ENCODE results near the gene BNIP5.

BNIP5 gene

DNA sequence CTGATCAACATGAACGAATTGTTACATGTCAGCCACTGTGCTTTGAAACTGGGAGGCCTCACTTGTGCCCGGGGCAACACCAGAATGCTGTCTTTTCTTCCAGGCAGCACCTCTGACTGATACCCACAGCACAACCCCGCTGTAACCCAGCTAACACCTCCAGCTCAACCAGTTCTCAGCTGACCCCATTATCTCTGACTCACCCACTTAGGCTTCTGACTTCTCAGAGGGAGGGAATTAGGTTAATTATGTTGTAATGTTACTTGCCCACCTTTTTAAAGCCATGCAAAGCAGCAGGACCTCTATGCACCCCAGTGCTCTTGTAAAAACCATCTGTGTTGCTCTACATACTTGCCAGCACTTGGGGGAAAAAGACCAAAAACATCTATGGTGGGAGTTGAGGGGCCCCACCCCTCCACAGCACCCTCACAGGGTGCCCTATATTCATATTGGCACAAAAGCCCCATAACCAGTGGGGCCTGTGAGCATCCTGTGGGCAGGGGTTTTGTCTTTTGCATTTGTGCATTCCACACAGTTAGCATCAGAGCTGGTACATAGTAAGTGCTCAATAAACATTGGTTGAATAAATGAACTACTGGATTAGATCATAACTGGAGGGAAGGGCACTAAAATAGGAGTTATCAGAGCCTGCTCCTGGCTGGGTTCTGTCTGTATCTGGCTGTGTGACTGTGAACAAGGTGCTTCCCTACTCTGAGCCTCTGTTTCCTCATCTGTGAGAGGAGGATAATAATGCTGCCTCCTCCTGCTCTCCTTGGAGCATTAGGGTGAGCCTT lies 22.3 kb downstream of the BNIP5 start:
- TF ChIP-seq, protein P1, sequence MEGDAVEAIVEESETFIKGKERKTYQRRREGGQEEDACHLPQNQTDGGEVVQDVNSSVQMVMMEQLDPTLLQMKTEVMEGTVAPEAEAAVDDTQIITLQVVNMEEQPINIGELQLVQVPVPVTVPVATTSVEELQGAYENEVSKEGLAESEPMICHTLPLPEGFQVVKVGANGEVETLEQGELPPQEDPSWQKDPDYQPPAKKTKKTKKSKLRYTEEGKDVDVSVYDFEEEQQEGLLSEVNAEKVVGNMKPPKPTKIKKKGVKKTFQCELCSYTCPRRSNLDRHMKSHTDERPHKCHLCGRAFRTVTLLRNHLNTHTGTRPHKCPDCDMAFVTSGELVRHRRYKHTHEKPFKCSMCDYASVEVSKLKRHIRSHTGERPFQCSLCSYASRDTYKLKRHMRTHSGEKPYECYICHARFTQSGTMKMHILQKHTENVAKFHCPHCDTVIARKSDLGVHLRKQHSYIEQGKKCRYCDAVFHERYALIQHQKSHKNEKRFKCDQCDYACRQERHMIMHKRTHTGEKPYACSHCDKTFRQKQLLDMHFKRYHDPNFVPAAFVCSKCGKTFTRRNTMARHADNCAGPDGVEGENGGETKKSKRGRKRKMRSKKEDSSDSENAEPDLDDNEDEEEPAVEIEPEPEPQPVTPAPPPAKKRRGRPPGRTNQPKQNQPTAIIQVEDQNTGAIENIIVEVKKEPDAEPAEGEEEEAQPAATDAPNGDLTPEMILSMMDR (IDR thresholded peaks at IDR 0.05; ENCODE audit: insufficient read depth, missing control alignments) = no peak
- DNase-seq (ENCODE audit: insufficient read length, low spot score) = no peak
- no peak for FAIRE-seq

DNA sequence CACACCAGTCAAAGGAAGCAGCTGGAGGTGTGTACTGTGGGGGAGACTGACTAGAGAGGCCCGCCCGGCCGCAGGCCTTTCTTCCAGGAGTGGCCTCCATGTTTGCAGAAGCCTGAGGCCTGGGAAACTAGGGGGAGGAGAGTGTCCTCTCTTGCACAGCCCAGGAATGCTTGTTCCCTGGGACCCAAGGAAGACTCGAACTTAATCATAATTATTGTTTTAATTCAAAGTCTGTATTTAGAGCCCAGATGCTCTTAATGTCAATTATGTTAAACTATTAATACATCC lies 23.1 kb downstream of the BNIP5 start:
- TF ChIP-seq, protein P1 (IDR thresholded peaks at IDR 0.05; ENCODE audit: insufficient read depth, missing control alignments) = no peak
- DNase-seq (ENCODE audit: insufficient read length, low spot score) = no peak
- no peak for FAIRE-seq

DNA sequence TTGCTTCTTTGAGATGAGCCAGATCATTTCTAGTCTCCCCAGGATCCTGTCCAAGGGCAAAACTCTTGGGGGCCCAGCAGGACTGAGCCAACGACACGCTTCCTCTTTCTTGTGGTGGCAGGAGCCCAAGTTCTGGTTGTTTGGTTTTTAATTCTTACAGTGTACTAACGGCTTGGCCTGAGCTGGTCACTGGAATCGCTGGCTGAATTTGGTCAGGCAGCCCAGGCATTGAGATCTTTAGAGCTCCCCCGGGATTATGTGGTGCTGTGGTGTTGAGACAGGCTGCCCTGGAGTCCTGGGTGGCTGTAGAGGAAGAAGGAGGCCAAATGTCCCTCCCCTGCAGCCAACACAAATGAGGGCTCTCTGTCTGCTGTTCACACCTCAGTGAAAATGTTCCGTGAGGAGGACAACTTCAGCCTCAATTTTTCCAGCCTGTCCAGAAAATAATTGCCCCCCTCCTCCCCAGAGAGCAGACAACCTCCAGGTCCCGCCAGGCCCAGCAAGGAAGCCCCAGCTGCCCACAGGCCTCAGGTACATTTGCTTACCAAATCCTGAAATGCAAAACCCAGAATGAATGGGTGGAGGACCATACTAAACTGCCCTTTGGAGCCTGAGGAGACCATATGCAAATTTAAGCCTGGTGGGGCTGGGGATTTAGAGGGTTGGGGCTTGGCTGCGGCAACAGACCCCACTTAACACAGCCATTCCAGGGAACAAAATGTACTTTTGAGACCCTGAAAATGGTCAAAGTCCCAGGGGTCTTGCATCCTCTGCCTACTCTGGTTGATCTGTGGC lies 23.6 kb downstream of the BNIP5 start:
- DNase-seq (ENCODE audit: insufficient read length, low spot score) = no peak
- no peak for FAIRE-seq
- TF ChIP-seq, protein P1 (IDR thresholded peaks at IDR 0.05; ENCODE audit: insufficient read depth, missing control alignments) = no peak

DNA sequence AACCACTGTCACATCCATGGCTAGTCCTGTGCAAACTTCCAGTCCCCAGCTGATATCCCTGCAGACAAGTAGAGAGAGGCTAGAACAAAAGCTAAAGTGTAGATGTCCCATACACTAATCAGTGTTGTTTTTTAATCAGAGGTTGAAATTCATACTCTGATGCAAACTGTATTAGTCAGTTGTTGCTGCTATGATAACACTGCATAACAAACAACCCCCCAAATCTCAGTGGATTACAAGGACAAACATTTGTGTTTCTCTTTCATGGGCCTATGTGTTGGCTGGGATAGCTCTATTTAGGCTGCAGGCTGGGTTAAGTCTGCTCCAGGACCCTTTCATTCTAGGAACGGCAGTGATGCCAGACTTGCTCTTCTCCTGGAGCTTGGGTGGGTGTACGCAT lies 26.8 kb downstream of the BNIP5 start:
- DNase-seq (ENCODE audit: insufficient read length, low spot score) (no peak), FAIRE-seq (no peak)
- TF ChIP-seq, protein P1 (IDR thresholded peaks at IDR 0.05; ENCODE audit: insufficient read depth, missing control alignments) = no peak

DNA sequence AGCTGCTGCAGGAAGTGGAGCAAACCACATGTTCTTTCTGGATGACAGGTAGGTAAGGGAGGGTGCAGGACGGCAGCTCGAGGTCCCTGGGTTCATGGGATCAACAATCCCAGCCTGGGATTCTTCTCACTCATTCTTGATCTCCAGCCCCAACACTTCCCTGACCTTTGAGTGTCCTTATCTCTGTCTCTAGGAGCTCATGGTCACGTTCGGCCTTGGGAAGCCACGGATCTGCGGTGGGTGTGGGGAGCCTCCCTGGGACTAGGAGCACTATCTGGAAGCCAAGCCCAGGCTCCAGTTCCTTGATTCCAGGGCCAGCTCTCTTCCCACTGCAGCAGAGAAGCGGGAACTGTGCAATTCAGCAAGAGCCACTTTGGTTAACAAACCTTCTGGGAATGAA lies 27.5 kb downstream of the BNIP5 start:
- FAIRE-seq (no peak), DNase-seq (ENCODE audit: insufficient read length, low spot score) (no peak)
- TF ChIP-seq, protein P1 (IDR thresholded peaks at IDR 0.05; ENCODE audit: insufficient read depth, missing control alignments) = no peak

DNA sequence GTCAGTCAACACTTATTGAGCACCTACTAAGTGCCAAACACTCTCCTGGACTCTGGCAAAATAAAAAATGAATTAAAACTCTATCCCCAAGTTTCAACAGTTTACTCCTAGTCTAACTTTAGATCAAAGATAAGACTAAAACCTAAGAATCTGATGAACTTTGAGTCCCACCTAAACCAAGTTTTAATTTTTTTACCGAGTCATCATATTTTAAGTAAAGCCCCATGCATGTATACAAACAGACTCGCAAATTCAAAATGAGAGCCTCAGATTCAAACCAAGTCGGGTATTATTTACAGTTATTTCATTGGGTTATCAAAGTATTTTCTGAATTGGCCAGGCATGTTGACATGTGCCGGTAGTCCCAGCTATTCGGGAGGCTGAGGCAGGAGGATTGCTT lies 28.2 kb downstream of the BNIP5 start:
- no peak for DNase-seq (ENCODE audit: insufficient read length, low spot score)
- no peak for FAIRE-seq
- TF ChIP-seq, protein P1 (IDR thresholded peaks at IDR 0.05; ENCODE audit: insufficient read depth, missing control alignments) = no peak

DNA sequence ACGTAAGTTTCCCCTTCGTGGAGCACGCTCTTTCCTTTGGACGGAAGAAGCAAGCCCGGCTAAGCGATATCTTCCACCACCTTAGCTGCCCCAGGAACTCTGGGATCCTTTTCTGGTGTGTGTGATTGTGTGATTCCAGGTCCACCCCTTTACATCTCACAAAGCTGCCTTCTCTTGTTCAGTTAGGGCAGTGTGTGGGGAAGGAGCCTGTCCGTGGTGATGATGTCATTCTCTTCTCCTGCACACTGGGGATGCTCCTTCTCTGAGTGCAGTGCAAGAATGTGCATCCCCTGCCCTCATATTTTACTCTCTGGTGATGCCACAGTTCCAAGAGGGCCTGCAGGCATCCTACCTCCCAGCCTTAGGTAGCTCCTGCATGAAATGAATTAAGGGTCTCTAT lies 30.3 kb downstream of the BNIP5 start:
- FAIRE-seq (no peak), DNase-seq (ENCODE audit: insufficient read length, low spot score) (no peak)
- TF ChIP-seq, protein P1 (IDR thresholded peaks at IDR 0.05; ENCODE audit: insufficient read depth, missing control alignments) = no peak

Measured in D721Med (cell line).